ENCODE results near the gene RND3.

RND3 gene

DNA sequence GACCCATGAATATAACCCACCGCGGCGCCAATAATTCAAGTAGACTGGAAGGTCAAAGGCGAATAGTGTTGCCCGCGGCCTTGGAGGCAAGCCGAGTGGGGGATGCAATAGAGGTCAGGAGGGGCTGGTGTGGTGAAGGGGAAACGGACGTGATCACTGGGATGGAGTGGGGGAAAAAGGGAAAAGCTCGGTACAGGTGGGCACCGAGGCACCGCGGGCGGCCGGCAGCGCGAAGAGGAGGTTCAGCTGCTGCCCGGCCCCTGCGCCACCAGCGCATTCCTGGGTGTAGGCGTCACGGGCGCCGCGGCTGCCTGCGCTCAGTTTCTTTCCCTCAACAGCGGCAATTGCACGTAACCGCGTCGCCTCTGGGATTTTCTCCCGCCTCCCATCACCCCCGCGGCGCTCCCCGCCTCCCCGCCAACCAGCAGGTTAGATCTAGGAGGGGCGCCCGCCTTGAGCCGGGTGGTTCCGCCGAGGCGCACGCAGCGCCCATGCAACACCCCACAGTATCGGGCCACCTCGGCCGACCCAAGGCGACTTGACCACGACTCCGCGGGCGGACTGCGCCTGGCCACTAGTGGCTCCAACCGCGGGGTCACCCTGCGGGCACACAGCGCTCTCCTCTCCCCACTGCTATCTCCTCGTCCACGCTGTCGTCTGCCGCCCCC is 1.5 kb downstream of the RND3 start (continued):
- TF ChIP-seq ZEB2 (tag by site-specific recombination; IDR thresholded peaks at IDR 0.05) (peak; percentile 85), ZXDB (tag by site-specific recombination; IDR thresholded peaks at IDR 0.05) (peak; percentile 40; the same call in 1 of the 2 replicates), ZNF791 (tag by site-specific recombination; IDR thresholded peaks at IDR 0.05) (no peak), KLF16 (tag by site-specific recombination; IDR thresholded peaks at IDR 0.05) (0 out of 2 replicates have a peak, but pooled peaks have one; percentile 51), ZNF654 (tag by site-specific recombination; IDR thresholded peaks at IDR 0.05; ENCODE audit: low read depth) (no peak), KLF9 (tag by site-specific recombination; IDR thresholded peaks at IDR 0.05; ENCODE audit: low read depth) (peak; percentile 58; the same call in 1 of the 2 replicates), ZNF426 (tag by site-specific recombination; IDR thresholded peaks at IDR 0.05) (no peak), SP2 (tag by site-specific recombination; IDR thresholded peaks at IDR 0.05) (peak; percentile 86), KLF1 (tag by site-specific recombination; IDR thresholded peaks at IDR 0.05) (0 out of 2 replicates have a peak, but pooled peaks have one; percentile 37), ZNF23 (tag by site-specific recombination; IDR thresholded peaks at IDR 0.05; ENCODE audit: borderline replicate concordance) (no peak), REPIN1 (tag by site-specific recombination; IDR thresholded peaks at IDR 0.05; ENCODE audit: low read depth) (no peak), OSR2 (tag by site-specific recombination; IDR thresholded peaks at IDR 0.05) (peak; percentile 7; the same call in 1 of the 2 replicates), ZNF350 (tag by site-specific recombination; IDR thresholded peaks at IDR 0.05) (no peak), ZFP69B (tag by site-specific recombination; IDR thresholded peaks at IDR 0.05) (no peak), GLI2 (tag by site-specific recombination; IDR thresholded peaks at IDR 0.05; ENCODE audit: borderline replicate concordance, low read depth) (no peak), KLF8 (tag by site-specific recombination; IDR thresholded peaks at IDR 0.05) (peak; percentile 65; the same call in 1 of the 2 replicates), AEBP2 (tag by site-specific recombination; IDR thresholded peaks at IDR 0.05; ENCODE audit: borderline replicate concordance) (no peak), ZNF157 (tag by site-specific recombination; IDR thresholded peaks at IDR 0.05) (no peak), ZNF2 (tag by site-specific recombination; IDR thresholded peaks at IDR 0.05) (peak; percentile 18; the same call in 1 of the 2 replicates), ZNF239 (tag by site-specific recombination; IDR thresholded peaks at IDR 0.05) (no peak), ZNF174 (tag by site-specific recombination; IDR thresholded peaks at IDR 0.05) (no peak)

GRCh38 chr2:150485114-150485870 is 2.2 kb downstream of the RND3 start:
- ChIA-PET CTCF (interaction anchor here (1.1 to 1.7 kb wide), 4 partner anchors 9 to 888 kb away, joined by 3 to 5 read pairs (median 4); no protein-coding TSS in a partner anchor), POLR2A (interaction anchor here (0.6 to 1.8 kb wide), 12 partner anchors 12 to 1155 kb away, joined by 3 to 7 read pairs (median 3); no protein-coding TSS in a partner anchor)
- Histone ChIP-seq H3K27ac (ENCODE audit: extremely low read depth, low read depth, low read length) (peak overlapping the region; percentile 93), H3K9me3 (ENCODE audit: control insufficient read depth, insufficient read depth, low read depth, low read length) (no peaks in the 10 kb centered on the region), H3K4me1 (ENCODE audit: control insufficient read depth, insufficient read depth, low read length) (peaks cover 19% of the 10 kb centered on the region), H3K36me3 (ENCODE audit: control insufficient read depth in 2 of 2, insufficient read depth in 1 of 2, low read length in 2 of 2) (peaks cover 0 to 27% of the 10 kb centered on the region in 2 experiments; a peak in 2 of 3 replicates), H3K4me3 (ENCODE audit: low read depth, low read length) (peak overlapping the region; percentile 89)
- TF ChIP-seq SCRT2 (tag by site-specific recombination; IDR thresholded peaks at IDR 0.05) (no peak), ZNF132 (tag by site-specific recombination; IDR thresholded peaks at IDR 0.05; ENCODE audit: borderline replicate concordance) (no peak), TRIM28 (IDR thresholded peaks at IDR 0.05; ENCODE audit: borderline replicate concordance, low read length) (peak; percentile 30; the same call in 1 of the 2 replicates), SCRT1 (tag by site-specific recombination; IDR thresholded peaks at IDR 0.05; ENCODE audit: borderline replicate concordance) (no peak), ZNF529 (tag by site-specific recombination; IDR thresholded peaks at IDR 0.05; ENCODE audit: insufficient replicate concordance) (no peak), ZBTB21 (tag by site-specific recombination; IDR thresholded peaks at IDR 0.05) (no peak), ZNF692 (tag by site-specific recombination; IDR thresholded peaks at IDR 0.05) (no peak), ZNF24 (tag by site-specific recombination; IDR thresholded peaks at IDR 0.05) (no peak), ZNF221 (tag by site-specific recombination; IDR thresholded peaks at IDR 0.05; ENCODE audit: borderline replicate concordance) (no peak), ZNF624 (tag by site-specific recombination; IDR thresholded peaks at IDR 0.05) (no peak)
- TF ChIP-seq, protein P1, sequence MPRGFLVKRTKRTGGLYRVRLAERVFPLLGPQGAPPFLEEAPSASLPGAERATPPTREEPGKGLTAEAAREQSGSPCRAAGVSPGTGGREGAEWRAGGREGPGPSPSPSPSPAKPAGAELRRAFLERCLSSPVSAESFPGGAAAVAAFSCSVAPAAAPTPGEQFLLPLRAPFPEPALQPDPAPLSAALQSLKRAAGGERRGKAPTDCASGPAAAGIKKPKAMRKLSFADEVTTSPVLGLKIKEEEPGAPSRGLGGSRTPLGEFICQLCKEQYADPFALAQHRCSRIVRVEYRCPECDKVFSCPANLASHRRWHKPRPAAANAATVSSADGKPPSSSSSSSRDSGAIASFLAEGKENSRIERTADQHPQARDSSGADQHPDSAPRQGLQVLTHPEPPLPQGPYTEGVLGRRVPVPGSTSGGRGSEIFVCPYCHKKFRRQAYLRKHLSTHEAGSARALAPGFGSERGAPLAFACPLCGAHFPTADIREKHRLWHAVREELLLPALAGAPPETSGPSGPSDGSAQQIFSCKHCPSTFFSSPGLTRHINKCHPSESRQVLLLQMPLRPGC (tag by site-specific recombination; IDR thresholded peaks at IDR 0.05) = no peak
